Endometrial microvascular endothelial cells (primary cell): ENCODE results near the gene SSU72. TPM values are rescaled to one million over a fixed set of nuclear protein-coding genes. Genes with fewer than 3 reads are reported as not detected.
"Not testable (repeated sequence)": the region's sequence is repeated elsewhere in the genome, so short reads cannot be mapped to it uniquely, and the experiment has no call there.

Source experiments
- in situ Hi-C: cut with HindIII; loops from 2 replicates; pipeline ENCODE4 v1.10.0; 2017; ENCODE audit warnings: low sequenced_read_pairs, low pct_unique_long_range_greater_than_20kb; ENCODE audit errors: inconsistent ontology term
- total RNA-seq: library from RNA; depleted of rRNA; stranded (reverse); fragments of >200 nt; gene quantifications from one replicate; pipeline ENCODE4 v1.2.3, GENCODE V29; 2015; ENCODE audit errors: inconsistent ontology term

Gene SSU72
- total RNA-seq, 1 donor from 2014 or later, result 95.1 TPM

DNA sequence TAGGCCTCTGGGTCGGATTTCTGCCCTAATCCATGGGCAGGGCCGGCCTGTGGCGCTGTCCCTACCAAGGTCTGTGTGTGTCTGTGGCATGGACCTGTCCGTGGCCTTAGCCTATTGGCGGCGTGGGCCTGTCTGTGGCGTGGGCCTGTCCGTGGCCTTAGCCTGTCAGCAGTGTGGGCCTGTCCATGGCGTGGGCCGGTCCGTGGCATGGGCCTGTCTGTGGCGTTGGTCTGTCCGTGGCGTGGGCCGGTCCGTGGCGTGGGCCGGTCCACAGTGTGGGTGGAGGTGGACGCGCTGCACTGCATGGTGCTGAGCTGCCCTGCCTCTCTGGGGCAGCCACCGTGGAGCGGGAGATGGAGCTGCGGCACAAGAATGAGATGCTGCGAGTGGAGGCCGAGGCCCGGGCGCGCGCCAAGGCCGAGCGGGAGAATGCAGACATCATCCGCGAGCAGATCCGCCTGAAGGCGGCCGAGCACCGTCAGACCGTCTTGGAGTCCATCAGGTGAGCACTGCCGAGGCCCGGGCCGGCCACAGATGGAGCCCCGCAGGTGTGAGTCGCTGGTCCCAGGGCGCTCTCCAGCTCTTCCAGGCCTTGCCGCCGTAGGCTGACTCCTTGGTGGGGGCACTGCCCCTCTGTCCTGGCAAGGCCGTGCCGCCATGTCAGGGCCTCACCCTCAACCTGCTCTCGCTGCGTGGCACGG, 54.7 kb downstream of the SSU72 start:
- in situ Hi-C loops, result not testable (repeated sequence)

DNA sequence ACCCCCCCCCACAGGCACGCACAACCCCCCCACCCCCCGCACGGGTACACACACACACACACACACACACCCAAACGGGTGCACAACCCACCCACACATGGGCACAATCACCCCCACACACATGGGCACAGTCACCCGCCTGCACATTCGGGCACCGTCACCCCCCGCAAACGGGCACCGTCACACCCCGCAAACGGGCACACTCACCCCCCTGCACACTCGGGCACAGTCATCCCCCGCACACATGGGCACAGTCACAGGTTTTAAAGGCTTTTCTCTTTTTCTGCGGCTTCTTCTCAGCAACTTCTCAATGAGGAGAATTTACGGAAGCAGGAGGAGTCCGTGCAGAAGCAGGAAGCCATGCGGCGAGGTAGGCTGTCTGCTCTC, 56.0 kb downstream of the SSU72 start:
- in situ Hi-C loops, result not testable (repeated sequence)

DNA sequence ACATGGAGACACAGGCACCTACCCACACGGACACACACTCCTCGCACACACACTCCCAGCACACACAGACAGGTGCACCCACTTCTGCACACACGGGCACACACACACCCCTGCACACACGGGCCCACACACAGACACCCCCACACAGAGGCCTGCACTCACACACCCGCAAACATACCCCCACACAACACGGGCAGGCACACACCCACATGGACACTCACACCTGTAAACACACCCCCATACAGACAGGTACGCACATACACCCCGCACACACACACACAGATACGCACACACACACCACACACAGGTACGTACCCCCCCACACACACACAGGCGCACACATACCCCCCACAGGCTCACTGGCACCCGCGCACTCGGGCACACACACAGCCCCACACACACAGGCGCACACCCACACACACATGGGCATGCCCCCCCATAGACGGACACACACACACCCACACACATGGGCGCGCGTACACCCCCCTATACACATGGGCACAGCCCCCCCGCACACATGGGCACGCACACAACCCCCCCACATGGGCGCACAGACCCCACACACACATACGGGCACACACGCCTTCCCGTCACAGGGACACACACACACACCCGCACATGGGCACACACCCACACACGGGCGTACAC, 56.6 kb downstream of the SSU72 start:
- in situ Hi-C loops, result no loop called here

DNA sequence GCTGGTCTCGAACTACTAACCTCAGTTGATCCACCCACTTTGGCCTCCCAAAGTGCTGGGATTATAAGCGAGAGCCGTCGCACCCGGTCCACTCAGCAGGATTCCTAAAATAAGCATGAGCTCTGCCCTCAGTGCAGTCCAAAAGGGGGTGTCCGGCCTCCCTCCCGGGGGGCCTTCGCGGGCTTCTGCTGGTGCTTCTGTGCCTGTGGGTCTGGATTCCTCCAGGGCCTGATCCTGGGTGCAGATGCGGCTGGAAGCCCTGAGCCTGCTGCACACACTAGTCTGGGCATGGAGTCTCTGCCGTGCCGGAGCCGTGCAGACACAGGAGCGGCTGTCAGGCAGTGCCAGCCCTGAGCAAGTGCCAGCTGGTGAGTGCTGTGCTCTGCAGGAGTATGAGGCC, 57.7 kb downstream of the SSU72 start:
- in situ Hi-C loops, result not testable (repeated sequence)

DNA sequence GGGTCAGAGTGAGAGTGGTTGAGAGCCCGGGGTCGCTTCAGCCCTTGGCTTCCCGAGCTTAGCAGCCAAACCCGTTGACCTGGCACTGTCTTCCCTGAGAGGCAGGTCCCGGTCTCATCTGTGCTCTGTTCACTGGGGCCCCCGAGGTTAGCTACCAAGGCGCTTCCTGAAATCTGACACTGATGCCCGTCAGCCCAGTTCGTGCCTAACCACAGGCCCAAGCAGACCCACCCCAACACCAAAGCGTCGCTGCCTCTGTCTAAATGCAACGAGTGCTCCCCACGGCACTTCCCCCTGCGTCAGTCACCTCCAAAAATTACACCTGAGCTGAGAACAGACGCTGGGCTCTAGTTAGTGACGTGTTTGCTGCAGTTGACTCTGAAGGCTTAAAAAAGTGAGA, 60.3 kb downstream of the SSU72 start:
- in situ Hi-C loops, result not testable (repeated sequence)

DNA sequence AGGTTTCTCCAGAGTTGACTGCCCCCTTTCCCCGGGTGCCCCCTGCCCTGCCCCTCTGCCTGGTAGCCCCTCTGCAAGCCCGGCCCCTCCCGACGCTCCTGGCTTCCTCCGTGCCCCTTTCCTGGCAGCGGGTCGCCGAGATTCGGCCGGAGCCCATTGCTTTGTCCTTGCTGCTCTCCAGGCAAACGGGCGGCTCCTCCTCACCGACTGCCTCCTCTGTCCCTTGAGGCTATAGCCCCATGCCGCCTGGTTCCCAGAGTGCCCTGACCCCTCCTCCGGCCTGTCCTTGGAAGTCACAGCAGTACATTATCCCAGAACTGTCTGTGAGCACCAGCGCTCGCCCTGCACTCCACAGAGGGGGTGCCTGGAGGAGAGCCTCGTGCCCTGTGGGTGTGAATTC, 61.0 kb downstream of the SSU72 start:
- in situ Hi-C loops, result not testable (repeated sequence)

DNA sequence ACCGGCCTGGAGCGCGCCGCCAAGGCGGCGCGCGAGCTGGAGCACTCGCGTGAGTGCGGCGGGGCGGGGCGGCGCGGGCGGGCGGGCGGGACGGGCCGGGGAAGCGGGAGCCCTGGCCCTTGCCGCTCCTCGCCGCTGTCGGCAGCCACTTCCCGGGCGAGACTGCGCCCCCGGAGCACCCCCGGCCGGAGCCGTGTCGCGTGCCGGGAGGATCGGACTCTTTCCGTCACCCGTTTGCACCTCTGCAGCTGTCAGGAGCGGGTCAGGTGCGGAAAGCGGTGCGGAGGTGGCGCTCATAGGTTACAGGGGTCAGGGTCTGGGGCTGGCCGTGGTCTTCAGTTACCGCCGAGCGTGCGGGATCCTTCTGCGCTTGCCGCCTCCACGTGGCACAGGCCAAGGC, 62.2 kb downstream of the SSU72 start:
- in situ Hi-C loops, result not testable (repeated sequence)

DNA sequence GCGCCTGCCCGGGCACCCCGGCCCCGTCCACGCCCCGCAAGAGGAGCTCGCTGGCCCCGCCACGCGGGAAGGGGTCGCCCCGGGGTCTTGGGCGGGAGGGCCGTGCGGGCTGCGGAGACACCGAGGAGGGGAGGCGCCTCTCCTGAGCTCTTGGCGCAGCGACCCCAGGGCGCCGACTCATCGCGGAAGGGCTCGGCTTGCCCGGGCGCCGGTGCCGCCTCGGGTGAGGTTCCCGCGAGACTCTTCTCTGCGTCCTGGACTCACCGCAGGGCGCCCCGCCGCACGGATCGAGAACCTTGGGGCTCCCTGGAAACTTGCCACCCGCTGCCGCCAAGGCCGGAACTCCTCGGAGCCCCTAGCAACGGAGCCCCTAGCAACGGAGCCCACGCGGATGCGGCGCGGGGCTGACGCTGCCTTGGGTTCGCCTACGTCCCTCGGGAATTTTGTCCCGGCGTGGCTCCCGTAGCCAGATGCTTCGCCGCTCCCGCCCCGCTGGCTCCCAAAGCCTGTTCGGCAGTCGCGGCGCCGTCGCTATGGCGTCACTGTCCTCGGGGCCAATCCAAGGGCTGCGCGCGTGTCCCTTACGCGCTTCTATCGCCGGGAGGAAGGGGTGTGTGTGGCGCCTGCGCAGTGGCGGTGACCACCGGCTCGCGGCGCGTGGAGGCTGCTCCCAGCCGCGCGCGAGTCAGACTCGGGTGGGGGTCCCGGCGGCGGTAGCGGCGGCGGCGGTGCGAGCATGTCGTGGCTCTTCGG, 63.0 kb downstream of the SSU72 start, which contains the start of gene ATAD3A:
TSS of gene ATAD3A (plus strand) at position 630 of the 753 bp plus-strand sequence. CDS start at position 737, 107 bp downstream.
- in situ Hi-C loops, result no loop called here

DNA sequence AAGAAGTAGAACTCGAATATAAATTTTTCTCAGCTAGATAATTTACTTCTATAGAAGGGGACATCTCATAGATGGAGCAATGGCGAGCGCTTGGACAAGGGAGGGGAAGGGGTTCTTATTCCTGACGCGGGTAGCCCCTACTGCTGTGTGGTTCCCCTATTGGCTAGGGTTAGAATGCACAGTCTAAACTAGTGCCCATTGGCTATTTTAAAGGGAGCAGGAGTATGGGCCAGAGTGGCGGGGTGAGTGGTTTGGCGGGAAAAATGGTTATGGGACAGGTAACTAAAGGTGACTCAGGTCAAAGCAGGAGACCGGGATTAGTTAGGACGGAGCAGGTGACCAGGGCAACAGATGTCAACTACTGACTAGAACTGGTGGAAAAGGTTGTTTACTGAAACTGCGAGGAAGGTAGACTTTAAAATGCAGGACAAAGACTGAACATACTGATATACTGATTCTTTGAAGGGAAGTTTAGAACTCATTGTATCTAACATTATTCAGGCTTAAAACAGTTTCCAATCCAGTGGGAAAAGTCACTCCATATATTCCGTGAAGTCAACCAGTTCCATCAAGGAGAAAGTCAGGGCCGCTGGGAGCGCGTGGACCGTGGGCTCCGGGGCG, 63.6 kb downstream of the SSU72 start:
- in situ Hi-C loops, result no loop called here

DNA sequence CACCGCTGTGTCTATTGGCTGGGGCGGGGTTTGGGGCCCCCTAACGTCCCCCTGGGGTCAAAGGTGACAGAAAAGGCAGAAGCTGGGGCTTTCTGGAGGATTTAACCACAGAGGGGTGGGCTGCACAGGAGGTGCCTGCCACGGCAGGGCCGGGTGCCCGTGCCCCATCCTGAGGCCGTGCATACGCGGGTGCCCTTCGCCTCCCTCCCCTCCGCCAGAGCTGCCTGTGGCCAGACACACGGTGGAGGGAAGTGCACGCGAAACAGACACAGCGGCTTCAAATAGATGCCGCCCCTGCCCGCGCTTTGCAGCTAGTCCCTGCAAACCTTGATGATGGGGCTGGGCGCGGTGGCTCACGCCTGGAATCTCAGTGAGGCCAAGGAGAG, 65.2 kb downstream of the SSU72 start:
- in situ Hi-C loops, result not testable (repeated sequence)

DNA sequence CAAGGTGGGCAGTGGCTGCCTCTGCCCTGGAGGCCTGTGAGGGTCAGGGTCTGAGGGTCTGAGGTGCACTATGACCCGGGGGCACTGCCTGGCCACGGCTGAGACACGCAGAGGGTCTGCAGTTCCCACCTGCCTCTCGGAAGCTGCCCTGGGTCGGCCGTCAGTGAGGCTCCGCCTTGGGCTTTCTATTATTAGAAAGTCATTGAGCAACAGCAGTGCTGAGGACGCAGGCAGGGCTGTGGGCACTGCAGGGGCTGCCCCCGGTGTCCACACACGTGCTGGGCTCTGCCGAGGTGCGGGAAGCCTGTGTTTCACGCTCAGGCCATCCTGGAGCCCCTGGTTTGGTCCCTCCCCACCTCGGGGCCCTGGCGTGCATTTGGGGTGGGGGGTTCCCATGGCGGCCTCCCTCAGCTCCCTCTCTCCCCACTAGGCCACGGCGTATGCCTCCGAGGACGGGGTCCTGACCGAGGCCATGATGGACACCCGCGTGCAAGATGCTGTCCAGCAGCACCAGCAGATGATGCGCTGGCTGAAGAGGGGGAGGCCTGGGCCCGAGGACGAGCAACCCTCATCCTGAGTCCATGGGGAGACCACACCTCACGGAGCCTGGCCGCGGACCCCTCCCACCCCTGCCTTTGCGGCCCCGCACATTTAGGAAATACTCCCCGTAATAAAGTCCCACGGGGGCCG, 65.7 kb downstream of the SSU72 start:
- in situ Hi-C loops, result not testable (repeated sequence)

DNA sequence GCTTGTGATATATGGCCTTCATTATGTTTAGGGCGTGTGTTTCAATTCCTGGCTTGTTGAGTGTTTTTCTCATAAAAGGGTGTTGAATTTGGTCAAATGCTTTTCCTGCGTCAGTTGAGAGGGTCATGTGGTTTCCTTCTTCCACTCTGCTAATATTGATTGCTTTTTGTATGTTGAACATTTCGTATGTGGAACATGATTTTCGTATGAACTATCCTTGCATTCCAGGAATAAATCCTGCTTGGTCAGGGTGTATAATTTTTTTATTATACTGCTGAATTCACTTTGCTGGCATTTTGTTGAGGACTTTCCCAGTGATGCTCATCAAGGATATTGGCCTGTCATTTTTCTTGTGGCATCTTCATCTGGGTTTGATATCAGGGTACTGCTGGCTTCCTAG, 67.4 kb downstream of the SSU72 start:
- in situ Hi-C loops, result no loop called here

DNA sequence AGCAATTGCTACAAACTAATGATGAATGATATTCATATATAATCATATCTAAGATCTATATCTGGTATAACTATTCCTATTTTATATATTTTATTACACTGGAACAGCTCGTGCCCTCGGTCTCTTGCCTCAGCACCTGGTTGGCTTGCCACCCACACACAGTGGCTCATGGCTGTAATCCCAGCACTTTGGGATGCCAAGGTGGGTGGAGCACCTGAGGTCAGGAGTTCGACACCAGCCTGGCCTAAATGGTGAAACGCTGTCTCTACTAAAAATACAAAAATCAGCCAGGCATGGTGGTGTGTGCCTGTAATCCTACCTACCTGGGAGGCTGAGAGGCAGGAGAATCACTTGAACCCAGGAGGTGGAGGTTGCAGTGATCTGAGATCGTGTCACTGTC, 68.9 kb downstream of the SSU72 start:
- in situ Hi-C loops, result not testable (repeated sequence)

DNA sequence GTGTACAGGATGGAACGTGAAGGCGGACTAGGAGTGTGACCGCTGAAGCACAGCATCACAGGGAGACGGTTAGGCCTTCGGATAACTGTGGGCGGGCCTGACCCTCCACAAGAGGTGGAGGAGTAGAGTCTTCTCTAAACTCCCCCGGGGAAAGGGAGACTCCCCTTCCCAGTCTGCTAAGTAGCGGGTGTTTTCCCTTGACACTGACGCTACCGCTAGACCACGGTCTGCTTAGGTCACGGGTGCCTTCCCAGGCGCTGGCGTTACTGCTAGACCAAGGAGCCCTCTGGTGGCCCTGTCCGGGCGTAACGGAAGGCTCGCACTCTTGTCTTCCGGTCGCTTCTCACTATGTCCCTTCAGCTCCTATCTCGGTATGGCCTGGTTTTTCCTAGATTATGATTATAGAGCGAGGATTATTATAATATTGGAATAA, 69.3 kb downstream of the SSU72 start:
- in situ Hi-C loops, result not testable (repeated sequence)

DNA sequence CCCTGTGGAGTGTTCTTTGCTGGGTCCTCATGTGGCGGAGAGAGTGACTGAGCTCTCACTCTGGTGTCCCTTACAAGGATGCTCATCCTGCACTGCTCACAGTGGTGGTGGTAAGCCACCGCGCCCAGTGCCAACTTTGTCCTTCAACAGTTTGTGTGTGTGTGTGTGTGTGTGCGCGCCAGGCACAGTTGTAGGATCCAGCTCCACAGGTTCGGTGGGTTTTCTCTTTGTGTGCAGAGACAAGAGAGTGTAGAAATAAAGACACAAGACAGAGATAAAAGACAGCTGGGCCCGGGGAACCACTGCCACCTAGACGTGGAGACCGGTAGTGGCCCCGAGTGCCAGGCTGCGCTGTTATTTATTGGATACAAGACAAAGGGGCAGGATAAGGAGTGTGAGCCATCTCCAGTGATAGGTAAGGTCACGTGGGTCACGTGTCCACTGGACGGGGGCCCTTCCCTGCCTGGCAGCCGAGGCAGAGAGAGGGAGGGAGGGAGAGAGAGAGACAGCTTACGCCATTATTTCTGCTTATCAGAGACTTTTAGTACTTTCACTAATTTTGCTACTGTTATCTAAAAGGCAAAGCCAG, 69.8 kb downstream of the SSU72 start:
- in situ Hi-C loops, result not testable (repeated sequence)

DNA sequence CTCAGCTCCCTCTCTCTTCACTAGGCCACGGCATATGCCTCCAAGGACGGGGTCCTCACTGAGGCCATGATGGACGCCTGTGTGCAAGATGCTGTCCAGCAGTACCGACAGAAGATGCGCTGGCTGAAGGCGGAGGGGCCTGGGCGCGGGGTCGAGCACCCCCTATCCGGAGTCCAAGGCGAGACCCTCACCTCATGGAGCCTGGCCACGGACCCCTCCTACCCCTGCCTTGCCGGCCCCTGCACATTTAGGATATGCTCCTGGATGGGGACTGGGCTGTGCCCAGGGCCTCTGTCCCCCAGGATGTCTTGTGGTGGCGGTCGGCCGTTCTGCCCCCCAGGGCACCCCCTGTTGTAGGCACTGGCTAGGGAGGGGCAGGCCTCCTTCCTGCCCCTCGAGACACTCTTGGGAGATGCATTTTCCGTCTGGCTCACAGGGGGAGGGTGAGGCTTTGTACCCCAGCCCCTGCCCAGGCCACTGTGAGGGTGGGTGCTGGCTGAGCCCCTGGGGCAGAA, 79.1 kb downstream of the SSU72 start:
- in situ Hi-C loops, result not testable (repeated sequence)

DNA sequence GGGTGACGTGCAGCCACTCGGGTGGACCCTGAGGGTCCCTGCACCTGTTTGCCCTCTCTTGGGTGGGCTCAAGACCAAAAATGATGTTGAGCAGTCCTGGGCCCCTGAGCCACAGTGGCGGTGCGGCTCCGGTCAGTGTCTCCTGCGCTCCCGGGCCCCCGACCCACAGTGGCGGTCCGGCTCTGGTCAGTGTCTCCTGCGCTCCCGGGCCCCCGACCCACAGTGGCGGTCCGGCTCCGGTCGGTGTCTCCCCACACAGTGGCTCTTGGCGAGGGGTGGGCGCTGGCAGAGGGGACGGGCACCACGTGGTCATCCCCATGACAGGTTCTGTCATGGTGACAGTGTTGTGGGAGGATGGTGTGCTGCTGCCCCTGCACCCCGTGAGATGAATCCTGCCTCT, 80.4 kb downstream of the SSU72 start:
- in situ Hi-C loops, result not testable (repeated sequence)
